Neuronal stem cell (in vitro differentiated cells): ENCODE data around the gene TRIM24.
"Not testable (repeated sequence)": the region's sequence is repeated elsewhere in the genome, so short reads cannot be mapped to it uniquely, and the experiment has no call there.

Experiments
- DNase-seq: peaks from one replicate; pipeline ENCODE4 v3.0.0-alpha.2; 2013; ENCODE audit warnings: low spot score
- H2AFZ ChIP-seq: one replicate; pipeline ENCODE4 v1.6.1; 2013; ENCODE audit warnings: mild to moderate bottlenecking, low read length, inconsistent platforms
- H2AK5ac ChIP-seq: 2 replicates; pipeline ENCODE4 v1.6.1; 2013; ENCODE audit warnings: low read depth, mild to moderate bottlenecking, inconsistent platforms, low read length, moderate library complexity, mixed read lengths
- H2BK120ac ChIP-seq: 2 replicates; pipeline ENCODE4 v1.6.1; 2013; ENCODE audit warnings: low read depth, mild to moderate bottlenecking, inconsistent platforms, low read length, moderate library complexity, mixed read lengths
- H2BK12ac ChIP-seq: one replicate; pipeline ENCODE4 v1.6.1; 2013; ENCODE audit warnings: low read length, inconsistent platforms
- H2BK15ac ChIP-seq: 2 replicates; pipeline ENCODE4 v1.6.1; 2013; ENCODE audit warnings: mild to moderate bottlenecking, low read length, inconsistent platforms, mixed read lengths
- H2BK5ac ChIP-seq: one replicate; pipeline ENCODE4 v1.6.1; 2013; ENCODE audit warnings: inconsistent platforms, mild to moderate bottlenecking, low read length, moderate library complexity
- H3K14ac ChIP-seq: one replicate; pipeline ENCODE4 v1.6.1; 2013; ENCODE audit warnings: low read length, inconsistent platforms
- H3K18ac ChIP-seq: 2 replicates; pipeline ENCODE4 v1.6.1; 2013; ENCODE audit warnings: low read length, inconsistent platforms
- H3K23ac ChIP-seq: 2 replicates; pipeline ENCODE4 v1.6.1; 2013; ENCODE audit warnings: low read depth, mild to moderate bottlenecking, mixed read lengths, low read length, inconsistent platforms; ENCODE audit not compliant: poor library complexity
- H3K27ac ChIP-seq: replicated peaks from 3 replicates; pipeline ENCODE4 v1.5.1; 2013; ENCODE audit warnings: low read length, inconsistent platforms
- H3K27me3 ChIP-seq, 3 experiments: 2 replicates each; pipeline ENCODE4 v1.6.1; 2013; ENCODE audit warnings: low read length in 3 of 3, mild to moderate bottlenecking in 2 of 3, inconsistent platforms in 1 of 3, low read depth in 1 of 3, mixed read lengths in 1 of 3, moderate library complexity in 1 of 3; ENCODE audit not compliant: control insufficient read depth in 3 of 3, insufficient read depth in 3 of 3
- H3K36me3 ChIP-seq, 2 donors: replicated peaks in 1 of 2; 2 replicates each; pipeline ENCODE4 v1.6.1; 2013; ENCODE audit warnings: low read length in 2 of 2; ENCODE audit not compliant: control insufficient read depth in 2 of 2, insufficient read depth in 2 of 2
- H3K4ac ChIP-seq: 2 replicates; pipeline ENCODE4 v1.6.1; 2013; ENCODE audit warnings: inconsistent platforms, mild to moderate bottlenecking, low read length, moderate library complexity
- H3K4me1 ChIP-seq, 2 donors: 1 replicate in 1 of 2; 2 replicates in 1 of 2; pipeline ENCODE4 v1.6.1; 2013; ENCODE audit warnings: low read length in 2 of 2, low read depth in 1 of 2; ENCODE audit not compliant: control insufficient read depth in 2 of 2, insufficient read depth in 1 of 2
- H3K4me2 ChIP-seq: one replicate; pipeline ENCODE4 v1.6.1; 2013; ENCODE audit warnings: mild to moderate bottlenecking, low read length, inconsistent platforms; ENCODE audit not compliant: insufficient read depth, poor library complexity, severe bottlenecking
- H3K4me3 ChIP-seq, 2 donors: 2 replicates each; pipeline ENCODE4 v1.5.1; 2013; ENCODE audit warnings: low read length in 2 of 2, mild to moderate bottlenecking in 2 of 2, inconsistent platforms in 1 of 2, moderate library complexity in 1 of 2
- H3K79me1 ChIP-seq: one replicate; pipeline ENCODE4 v1.6.1; 2013; ENCODE audit warnings: low read depth, mild to moderate bottlenecking, inconsistent platforms, low read length, moderate library complexity
- H3K9ac ChIP-seq: one replicate; pipeline ENCODE4 v1.6.1; 2013; ENCODE audit warnings: mild to moderate bottlenecking, low read depth, low read length, inconsistent platforms; ENCODE audit not compliant: poor library complexity
- H3K9me3 ChIP-seq, 2 donors: replicated peaks in 1 of 2; 2 replicates each; pipeline versions ENCODE3 to v1.6.1; 2013; ENCODE audit warnings: low read length in 2 of 2, mild to moderate bottlenecking in 2 of 2, inconsistent platforms in 1 of 2, low read depth in 1 of 2, mixed read lengths in 1 of 2, moderate library complexity in 1 of 2; ENCODE audit not compliant: control insufficient read depth in 2 of 2, insufficient read depth in 1 of 2
- H4K8ac ChIP-seq: one replicate; pipeline ENCODE4 v1.6.1; 2013; ENCODE audit warnings: low read depth, mild to moderate bottlenecking, inconsistent platforms, low read length, moderate library complexity
- H4K91ac ChIP-seq: one replicate; pipeline ENCODE4 v1.6.1; 2013; ENCODE audit warnings: low read length, low read depth, mild to moderate bottlenecking, inconsistent platforms; ENCODE audit not compliant: poor library complexity
- WGBS, 2 donors: extraction: QIAGEN DNeasy Blood & Tissue Kit; methylation state at CpG; one replicate each; pipeline ENCODE4 v1.1.7; 2013; ENCODE audit warnings: missing lambda C conversion rate in 2 of 2, mixed read lengths in 1 of 2; ENCODE audit not compliant: insufficient read length in 2 of 2, insufficient replicate concordance in 1 of 2; ENCODE audit errors: extremely low coverage in 2 of 2; 5-methylcytosine and 5-hydroxymethylcytosine counted together

Gene TRIM24

DNA sequence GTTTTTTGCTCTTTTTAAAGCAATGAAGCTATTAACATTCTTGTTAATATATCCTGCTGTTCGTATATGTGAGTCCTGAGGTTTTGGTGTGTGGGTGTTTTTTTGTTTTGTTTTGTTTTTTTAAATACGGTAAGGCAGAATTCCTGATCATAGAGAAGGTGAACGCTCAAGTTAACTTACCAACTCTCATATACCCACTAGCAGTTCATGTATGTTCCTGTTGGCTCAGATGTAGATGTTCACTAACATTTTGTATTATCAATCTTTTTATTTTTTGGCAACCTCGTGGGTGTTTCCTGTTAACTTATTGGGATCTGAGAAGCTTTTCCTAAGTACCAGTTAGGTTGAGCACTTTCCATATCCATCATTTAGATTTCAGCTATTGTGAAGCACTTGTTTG is 20.5 kb downstream of the TRIM24 start:
- Histone ChIP-seq H4K91ac (no peak overlapping the region), H2AK5ac (no peak overlapping the region), H3K14ac (no peak overlapping the region), H3K27ac (no peak overlapping the region), H4K8ac (no peak overlapping the region), H3K9ac (no peak overlapping the region), H2AFZ (no peak overlapping the region), H2BK12ac (no peak overlapping the region), H3K4me1 (peaks cover 0 to 2% of the 10 kb centered on the region in 2 donors), H3K4ac (no peak overlapping the region), H3K4me3 (no peak overlapping the region), H3K36me3 (peaks cover 0 to 54% of the 10 kb centered on the region in 2 donors), H3K79me1 (peaks cover 6% of the 10 kb centered on the region), H3K23ac (no peak overlapping the region), H2BK15ac (no peak overlapping the region), H3K18ac (no peak overlapping the region), H2BK5ac (no peak overlapping the region), H3K9me3 (peaks cover 0 to 37% of the 10 kb centered on the region in 2 donors), H3K27me3 (no peaks in the 10 kb centered on the region), H3K4me2 (no peak overlapping the region), H2BK120ac (no peak overlapping the region)
- no peak for DNase-seq
- WGBS, 2 donors, result no CpG with 5 or more reads among the region's 4 CpGs

- peaks cover 0 to 48% of the 10 kb centered on the region in 2 donors for H3K36me3 ChIP-seq
- H3K18ac ChIP-seq, result no peak overlapping the region
- H3K27me3 ChIP-seq, result no peaks in the 10 kb centered on the region
- no peak overlapping the region for H2AFZ ChIP-seq
- no peak overlapping the region for H3K9ac ChIP-seq
- no peak overlapping the region for H2BK15ac ChIP-seq
- no peak overlapping the region for H2AK5ac ChIP-seq
- H3K14ac ChIP-seq, result no peak overlapping the region
- no peak overlapping the region for H3K27ac ChIP-seq
- H2BK5ac ChIP-seq, result no peak overlapping the region
- H2BK12ac ChIP-seq, result no peak overlapping the region
- H3K9me3 ChIP-seq, result peaks cover 0 to 36% of the 10 kb centered on the region in 2 donors
- no CpG with 5 or more reads among the region's 11 CpGs for WGBS, 2 donors
- H4K91ac ChIP-seq, result no peak overlapping the region
- H3K79me1 ChIP-seq, result peaks cover 5% of the 10 kb centered on the region
- DNase-seq, result no peak
- H2BK120ac ChIP-seq, result no peak overlapping the region
- H4K8ac ChIP-seq, result no peak overlapping the region
- no peak overlapping the region for H3K4me2 ChIP-seq
- H3K23ac ChIP-seq, result no peak overlapping the region
- H3K4ac ChIP-seq, result no peak overlapping the region
- peaks cover 0 to 2% of the 10 kb centered on the region in 2 donors for H3K4me1 ChIP-seq
- no peak overlapping the region for H3K4me3 ChIP-seq
These were observed 21.7 kb downstream of the TRIM24 start for GRCh38 chr7:138481447-138482380.

DNA sequence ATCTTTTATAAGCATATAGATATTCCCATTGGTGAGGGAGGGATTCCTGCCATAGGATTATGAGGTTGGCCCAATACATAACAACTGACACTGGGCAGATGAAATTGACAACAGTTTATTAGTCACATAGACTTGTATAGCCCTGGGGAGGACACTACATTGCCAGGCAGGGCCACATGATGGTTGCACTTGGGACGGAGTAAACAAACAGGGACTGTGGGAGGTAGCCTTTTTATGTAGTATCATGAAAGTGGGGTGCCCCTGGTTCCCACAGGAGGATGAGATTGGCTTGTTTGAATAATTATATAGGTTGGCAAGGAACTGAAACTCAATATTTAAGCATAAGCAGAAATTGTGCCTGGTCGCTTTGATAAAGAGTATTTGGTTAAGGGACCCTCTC is 23.5 kb downstream of the TRIM24 start:
- Histone ChIP-seq H2BK5ac (no peak overlapping the region), H3K14ac (no peak overlapping the region), H4K91ac (no peak overlapping the region), H3K4me3 (no peak overlapping the region), H3K4me1 (peaks cover 0 to under 1% of the 10 kb centered on the region in 2 donors), H3K23ac (no peak overlapping the region), H2BK120ac (no peak overlapping the region), H4K8ac (no peak overlapping the region), H2BK12ac (no peak overlapping the region), H2AFZ (no peak overlapping the region), H2AK5ac (no peak overlapping the region), H2BK15ac (no peak overlapping the region), H3K27ac (no peak overlapping the region), H3K9ac (no peak overlapping the region), H3K9me3 (peaks cover 0 to 42% of the 10 kb centered on the region in 2 donors), H3K36me3 (peaks cover 0 to 46% of the 10 kb centered on the region in 2 donors), H3K79me1 (peaks cover 4% of the 10 kb centered on the region), H3K27me3 (no peaks in the 10 kb centered on the region), H3K4ac (no peak overlapping the region), H3K4me2 (no peak overlapping the region), H3K18ac (no peak overlapping the region)
- WGBS, 2 donors, result no CpG with 5 or more reads among the region's 2 CpGs
- DNase-seq, result no peak

- not testable (repeated sequence) for H3K4me3 ChIP-seq, H3K18ac ChIP-seq, DNase-seq, H3K4me2 ChIP-seq, H3K4ac ChIP-seq, H3K14ac ChIP-seq, H4K8ac ChIP-seq, H2BK12ac ChIP-seq, H2BK5ac ChIP-seq, H2AFZ ChIP-seq, H3K9ac ChIP-seq, H3K27ac ChIP-seq, H2BK120ac ChIP-seq, H2BK15ac ChIP-seq, H3K79me1 ChIP-seq, H3K23ac ChIP-seq, H3K4me1 ChIP-seq, H2AK5ac ChIP-seq, H3K27me3 ChIP-seq, H4K91ac ChIP-seq
- Histone ChIP-seq H3K9me3 (peaks cover 0 to 39% of the 10 kb centered on the region in 2 donors), H3K36me3 (peaks cover 0 to 37% of the 10 kb centered on the region in 2 donors)
- WGBS, 2 donors, result no CpG with 5 or more reads among the region's 1 CpG
These were observed 25.4 kb downstream of the TRIM24 start for GRCh38 chr7:138485508-138485907.
